Lung (tissue), 12 donors: ENCODE data around the gene ANTXR1. TPM values are rescaled to one million over a fixed set of nuclear protein-coding genes. Genes with fewer than 3 reads are reported as not detected.

Experiments
- ATAC-seq: fragments of 200-7000 bp; cut with Tn5 transposase; one replicate; pipeline ENCODE4 v1.9.1; 2020; ENCODE audit warnings: moderate number of reproducible peaks; ENCODE audit not compliant: insufficient read depth, low FRiP score
- DNase-seq, 3 donors: peaks; one replicate each; pipeline ENCODE4 v3.0.0-alpha.2; 2013 to 2017
- H3K27ac ChIP-seq, 2 donors: one replicate each; pipeline ENCODE4 v1.5.1; 2013; ENCODE audit warnings: mild to moderate bottlenecking in 2 of 2, moderate library complexity in 2 of 2, control low read depth in 1 of 2, inconsistent platforms in 1 of 2, low read depth in 1 of 2, low read length in 1 of 2
- H3K27me3 ChIP-seq, 3 donors: one replicate each; pipeline ENCODE4 v1.5.1; 2013; ENCODE audit warnings: low read length in 2 of 3; ENCODE audit not compliant: control insufficient read depth in 3 of 3, insufficient read depth in 3 of 3
- H3K36me3 ChIP-seq, 4 donors: one replicate each; pipeline ENCODE4 v1.5.1; 2013; ENCODE audit warnings: low read length in 4 of 4, mild to moderate bottlenecking in 1 of 4, moderate library complexity in 1 of 4; ENCODE audit not compliant: control insufficient read depth in 4 of 4, insufficient read depth in 4 of 4
- H3K4me1 ChIP-seq, 5 donors: one replicate each; pipeline ENCODE4 v1.5.1; 2013; ENCODE audit warnings: low read length in 5 of 5, mild to moderate bottlenecking in 2 of 5, moderate library complexity in 1 of 5; ENCODE audit not compliant: control insufficient read depth in 5 of 5, insufficient read depth in 5 of 5
- H3K4me3 ChIP-seq: one replicate; pipeline ENCODE4 v1.5.1; 2013; ENCODE audit warnings: mild to moderate bottlenecking, control low read depth, moderate library complexity
- H3K9ac ChIP-seq, 2 donors: one replicate each; pipeline ENCODE4 v1.5.1; 2013; ENCODE audit warnings: low read length in 2 of 2, control low read depth in 1 of 2; ENCODE audit not compliant: insufficient read depth in 1 of 2
- H3K9me3 ChIP-seq, 4 donors: one replicate each; pipeline ENCODE4 v1.5.1; 2013; ENCODE audit warnings: low read length in 3 of 4, mild to moderate bottlenecking in 1 of 4, moderate library complexity in 1 of 4; ENCODE audit not compliant: control insufficient read depth in 4 of 4, insufficient read depth in 3 of 4
- CTCF ChIP-seq: IDR thresholded peaks from 2 replicates; pipeline ENCODE4 v1.5.1; 2012; ENCODE audit warnings: mild to moderate bottlenecking; ENCODE audit errors: control extremely low read depth, extremely low read depth
- WGBS, 2 donors: extraction: QIAGEN DNeasy Blood & Tissue Kit; methylation state at CpG; one replicate each; pipeline ENCODE4 v1.1.7; 2013; 5-methylcytosine and 5-hydroxymethylcytosine counted together
- polyA plus RNA-seq, 2 donors: library from polyadenylated mRNA; stranded (reverse); fragments of 200-250 nt; gene quantifications; one replicate each; pipeline ENCODE4 v1.2.1, GENCODE V29; 2013
- total RNA-seq, 2 donors: library from RNA; depleted of rRNA in 1 of 2; stranded (reverse); fragments of >200 nt in 1 of 2; gene quantifications; one replicate each; pipeline ENCODE4 v1.2.1, GENCODE V29; 2014 to 2021
- donor health status: control.
- donor health status: control.
- donor health status: Bipolar disorder and iron deficiency.
- donor health status: healthy.
- donor health status: DM: yes; HTN: yes; CAD: no.

Gene ANTXR1
- total and polyA plus RNA-seq, 4 donors, result 13.4 to 81.0 (median 34.8) TPM

- no peak for TF ChIP-seq CTCF
- Histone ChIP-seq H3K36me3 (peaks cover 0 to under 1% (median 0%) of the 10 kb centered on the region in 4 donors), H3K4me1 (no peaks in the 10 kb centered on the region), H3K27me3 (no peaks in the 10 kb centered on the region), H3K4me3 (no peak overlapping the region), H3K9ac (no peak overlapping the region), H3K9me3 (no peaks in the 10 kb centered on the region), H3K27ac (no peak overlapping the region)
- WGBS, 2 donors, result 63 to 65% methylated on average over 4 of the region's 4 CpGs
- ATAC-seq (no peak), DNase-seq (no peak)
These were observed 256.4 kb downstream of the ANTXR1 start for GRCh38 chr2:69269330-69269729.

GRCh38 chr2:69271831-69272257, 258.9 kb downstream of the ANTXR1 start:
- H3K9ac ChIP-seq, result no peak overlapping the region
- 34 to 35% methylated on average over 3 of the region's 3 CpGs for WGBS, 2 donors
- H3K4me1 ChIP-seq, result no peaks in the 10 kb centered on the region
- H3K27ac ChIP-seq, result no peak overlapping the region
- TF ChIP-seq CTCF, result no peak
- H3K36me3 ChIP-seq, result no peaks in the 10 kb centered on the region
- no peaks in the 10 kb centered on the region for H3K27me3 ChIP-seq
- no peak for DNase-seq
- ATAC-seq, result no peak
- no peaks in the 10 kb centered on the region for H3K9me3 ChIP-seq
- no peak overlapping the region for H3K4me3 ChIP-seq

GRCh38 chr2:69272803-69273471, 260.0 kb downstream of the ANTXR1 start:
- no peaks in the 10 kb centered on the region for H3K4me1 ChIP-seq
- no peak for TF ChIP-seq CTCF
- no peaks in the 10 kb centered on the region for H3K36me3 ChIP-seq
- H3K9me3 ChIP-seq, result no peaks in the 10 kb centered on the region
- H3K27ac ChIP-seq, result no peak overlapping the region
- WGBS, 2 donors, result 58 to 63% methylated on average over 9 of the region's 9 CpGs
- DNase-seq (peak in 2 of 3 donors; percentile 46 to 50), ATAC-seq (peak; percentile 41)
- H3K4me3 ChIP-seq, result no peak overlapping the region
- H3K27me3 ChIP-seq, result no peaks in the 10 kb centered on the region
- H3K9ac ChIP-seq, result no peak overlapping the region

- no peak for TF ChIP-seq CTCF
- no peaks in the 10 kb centered on the region for H3K36me3 ChIP-seq
- no peak overlapping the region for H3K27ac ChIP-seq
- DNase-seq (no peak), ATAC-seq (no peak)
- no peak overlapping the region for H3K4me3 ChIP-seq
- no peak overlapping the region for H3K9ac ChIP-seq
- H3K4me1 ChIP-seq, result peaks cover 0 to 4% (median 0%) of the 10 kb centered on the region in 5 donors
- no peaks in the 10 kb centered on the region for H3K9me3 ChIP-seq
- WGBS, 2 donors, result 96 to 97% methylated on average over 1 of the region's 1 CpG
- H3K27me3 ChIP-seq, result no peaks in the 10 kb centered on the region
These were observed 262.5 kb downstream of the ANTXR1 start for GRCh38 chr2:69275490-69275889.
